Measurements from ENCODE around the gene ACSF3.

- TF ChIP-seq CTCF (IDR thresholded peaks at IDR 0.05) (no peak), EZH2 (IDR thresholded peaks at IDR 0.05; ENCODE audit: borderline replicate concordance, insufficient read depth, low read depth, low read length, poor library complexity, severe bottlenecking) (no peak)
Measured at GRCh38 chr16:89104303-89104702, 10.7 kb downstream of the ACSF3 start.

Measured in B cell (primary cell).